ENCODE data around the gene TWNK. TPM values are rescaled to one million over a fixed set of nuclear protein-coding genes. Genes with fewer than 3 reads are reported as not detected.

TWNK gene
- total RNA-seq, 2 donors from 2014 or later: 5.5 to 7.1 TPM

DNA sequence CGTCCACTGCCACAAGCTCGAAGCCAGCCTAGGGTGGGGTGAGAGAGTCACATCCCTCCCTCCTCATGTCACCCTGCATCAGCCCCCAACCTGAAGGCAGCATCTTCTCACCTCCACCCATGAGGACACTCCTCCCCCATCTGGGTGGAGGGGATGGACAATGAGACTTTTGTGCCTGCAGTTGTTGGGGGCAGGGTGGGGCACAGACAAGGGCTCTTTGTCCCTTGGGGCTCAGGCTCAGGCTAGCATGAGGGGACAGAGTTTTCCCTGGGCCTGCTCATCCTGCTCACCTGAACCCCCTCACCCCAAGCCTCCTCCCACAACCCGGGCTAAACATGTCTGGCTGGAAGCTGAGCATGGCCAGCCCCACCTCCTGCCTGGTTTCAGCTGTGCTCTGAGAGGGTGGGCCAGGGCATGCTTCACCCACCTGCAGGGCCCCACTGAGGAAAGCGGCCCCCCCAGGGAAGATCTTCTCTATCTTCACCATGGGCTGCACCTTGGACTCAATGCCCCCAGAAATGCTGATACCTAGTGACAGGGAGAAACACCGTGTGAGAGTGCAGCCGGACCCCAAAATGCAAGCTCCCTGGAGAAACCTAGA is 21.6 kb downstream of the TWNK start:
- no peaks in the 10 kb centered on the region for H3K27me3 ChIP-seq
- DNase-seq (ENCODE audit: low spot score): no peak
- no peaks in the 10 kb centered on the region for H3K9me3 ChIP-seq
- H3K4me3 ChIP-seq: no peak overlapping the region
- H3K27ac ChIP-seq: no peak overlapping the region
- TF ChIP-seq CTCF (IDR thresholded peaks at IDR 0.05): no peak
- H3K4me1 ChIP-seq: peaks cover 0 to 64% of the 10 kb centered on the region in 2 donors
- H3K36me3 ChIP-seq: peaks cover 31% of the 10 kb centered on the region

DNA sequence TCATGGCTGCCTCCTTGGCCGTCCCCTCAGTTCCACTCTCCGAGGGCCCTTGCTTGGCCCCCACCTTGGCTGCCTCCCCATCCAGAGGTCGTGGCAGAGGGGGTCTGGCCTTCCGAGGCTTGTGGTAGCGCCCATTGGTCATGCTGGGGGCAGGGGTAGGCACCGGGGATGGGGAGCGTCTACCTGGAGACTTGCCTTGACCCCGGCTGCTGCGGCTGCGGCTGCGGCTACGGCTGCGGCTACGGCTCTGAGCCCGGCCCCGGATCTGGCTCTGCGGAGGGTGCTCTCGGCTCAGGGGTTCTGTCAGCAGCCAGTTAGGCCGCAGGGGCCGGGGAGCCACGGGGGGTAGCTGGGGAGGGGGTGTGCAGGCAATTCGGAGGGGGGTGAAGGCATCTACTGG is 23.0 kb downstream of the TWNK start:
- TF ChIP-seq CTCF (IDR thresholded peaks at IDR 0.05): no peak
- Histone ChIP-seq H3K4me1 (peaks cover 0 to 55% of the 10 kb centered on the region in 2 donors), H3K9me3 (no peaks in the 10 kb centered on the region), H3K36me3 (peaks cover 20% of the 10 kb centered on the region), H3K4me3 (no peak overlapping the region), H3K27me3 (no peaks in the 10 kb centered on the region), H3K27ac (no peak overlapping the region)
- DNase-seq (ENCODE audit: low spot score): no peak

DNA sequence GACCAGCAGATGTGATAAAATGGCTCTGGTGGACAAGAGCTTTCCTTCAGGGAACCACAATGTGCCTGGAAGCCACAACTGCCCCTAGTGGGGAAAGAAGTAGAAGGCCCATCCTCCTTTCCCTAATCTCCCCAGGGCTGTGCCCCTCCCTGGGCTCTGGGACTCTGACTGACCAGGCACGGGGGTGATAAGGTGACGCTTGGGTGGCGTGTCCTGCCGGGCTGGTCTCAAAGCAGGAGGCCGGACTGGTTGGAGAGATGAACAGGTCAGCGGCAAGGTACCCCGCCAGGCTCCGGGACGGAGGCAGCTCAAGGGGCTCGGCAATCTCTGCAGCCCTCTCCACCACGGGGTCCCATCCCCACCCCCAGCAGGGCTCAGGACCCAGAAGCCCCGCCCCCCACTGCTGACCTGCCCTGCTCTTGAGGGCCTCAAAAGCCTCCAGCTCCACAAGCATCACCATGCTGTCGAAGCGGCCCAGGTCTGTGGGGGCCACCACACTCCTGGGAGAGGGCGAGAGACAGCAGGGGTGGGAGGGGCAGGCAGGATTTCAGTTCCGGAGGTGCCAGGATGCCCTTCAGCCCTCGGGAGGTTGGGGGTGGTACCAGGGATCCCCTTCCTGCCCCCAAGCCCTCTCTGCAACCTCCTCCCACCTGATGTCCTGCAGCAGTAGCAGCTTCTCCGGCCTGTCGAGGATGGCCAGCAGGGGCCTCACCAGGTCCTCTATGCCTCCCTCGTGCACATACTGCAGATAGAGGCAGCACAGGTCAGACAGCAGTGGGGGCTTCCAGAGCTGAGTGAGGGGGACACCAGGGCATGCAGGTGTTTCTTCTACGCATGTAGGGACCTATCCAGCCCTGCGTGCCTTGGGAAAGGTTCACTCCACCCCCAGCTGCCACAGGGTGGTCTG is 24.4 kb downstream of the TWNK start:
- peak overlapping the region in 1 of 2 donors; percentile 46 for H3K27ac ChIP-seq
- no peak for DNase-seq (ENCODE audit: low spot score)

DNA sequence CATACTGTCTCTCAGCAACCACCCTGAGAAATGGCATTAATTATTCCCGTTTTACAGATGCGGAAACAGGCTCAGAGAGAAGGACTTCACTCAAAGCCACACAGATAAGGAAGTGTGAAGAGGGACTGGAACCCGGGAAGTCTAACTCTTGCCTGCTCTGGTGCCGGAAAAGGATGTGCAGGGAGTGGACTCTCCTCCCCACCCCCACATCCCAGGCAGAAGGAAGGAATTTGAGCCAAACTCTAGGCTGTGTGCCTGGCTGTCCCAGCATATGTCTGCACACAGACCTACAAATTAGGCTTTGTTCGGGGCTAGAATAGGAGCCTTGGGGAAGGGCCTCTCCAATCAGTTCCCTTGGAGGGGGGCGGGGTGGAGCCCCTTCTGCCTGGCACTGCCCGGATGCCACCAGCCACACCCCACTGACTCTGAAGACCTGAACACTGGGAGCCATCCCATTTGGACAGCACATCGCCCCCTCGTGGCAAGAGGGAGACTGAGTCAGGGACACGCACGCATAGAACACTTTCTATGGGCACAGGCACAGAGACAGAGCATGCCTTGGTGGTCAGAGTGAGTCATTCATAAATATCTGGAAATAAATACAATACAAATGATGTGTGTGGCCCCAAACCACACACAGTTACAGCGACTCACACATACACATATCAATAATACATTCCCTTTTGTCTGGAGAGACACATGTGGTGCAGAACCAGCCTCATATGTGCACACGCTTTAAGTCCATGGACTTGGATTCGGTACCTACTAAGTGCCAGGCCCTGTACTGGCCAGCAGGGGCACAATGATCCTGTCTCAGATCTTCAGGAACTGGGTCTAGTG is 25.4 kb downstream of the TWNK start:
- TF ChIP-seq CTCF (IDR thresholded peaks at IDR 0.05): peak; percentile 94 to 95
- H3K4me1 ChIP-seq: peaks cover 0 to 37% of the 10 kb centered on the region in 2 donors

More for the DNA sequence above, 24.4 kb downstream of the TWNK start:
- TF ChIP-seq CTCF (IDR thresholded peaks at IDR 0.05): no peak
- Histone ChIP-seq H3K27me3 (no peaks in the 10 kb centered on the region), H3K4me1 (peaks cover 0 to 47% of the 10 kb centered on the region in 2 donors), H3K9me3 (no peaks in the 10 kb centered on the region), H3K4me3 (no peak overlapping the region), H3K36me3 (peaks cover 6% of the 10 kb centered on the region)

GRCh38 chr10:101013365-101013825 is 26.1 kb downstream of the TWNK start:
- peak overlapping the region; percentile 40 to 55 for H3K27ac ChIP-seq
- no peaks in the 10 kb centered on the region for H3K9me3 ChIP-seq
- no peak overlapping the region for H3K4me3 ChIP-seq
- peaks cover 0 to 31% of the 10 kb centered on the region in 2 donors for H3K4me1 ChIP-seq
- no peak for DNase-seq (ENCODE audit: low spot score)
- no peak for TF ChIP-seq CTCF (IDR thresholded peaks at IDR 0.05)
- no peaks in the 10 kb centered on the region for H3K27me3 ChIP-seq
- no peaks in the 10 kb centered on the region for H3K36me3 ChIP-seq

More for the DNA sequence above, 25.4 kb downstream of the TWNK start:
- Histone ChIP-seq H3K36me3 (no peaks in the 10 kb centered on the region), H3K27me3 (no peaks in the 10 kb centered on the region), H3K9me3 (no peaks in the 10 kb centered on the region), H3K27ac (peak overlapping the region; percentile 46 to 55), H3K4me3 (no peak overlapping the region)
- DNase-seq (ENCODE audit: low spot score): peak; percentile 92
